Activated CD4-positive, alpha-beta T cell treated with anti-CD3 and anti-CD28 coated beads for 1 hour (primary cell): ENCODE results near the gene TMEM204.

Source experiments
- DNase-seq: peaks from one replicate; pipeline ENCODE4 v3.0.0-alpha.2; 2020

The TMEM204 gene

GRCh38 chr16:1523581-1524245 is 9.8 kb upstream of the TMEM204 start:
- no peak for DNase-seq

GRCh38 chr16:1524366-1524765 is 9.1 kb upstream of the TMEM204 start:
- no peak for DNase-seq

- no peak for DNase-seq
Observed at GRCh38 chr16:1525871-1526607, 7.4 kb upstream of the TMEM204 start.

GRCh38 chr16:1526608-1527555 is 6.6 kb upstream of the TMEM204 start:
- no peak for DNase-seq

GRCh38 chr16:1527836-1528811 is 5.3 kb upstream of the TMEM204 start:
- DNase-seq: no peak

- DNase-seq: no peak
Observed at GRCh38 chr16:1528921-1529537, 4.4 kb upstream of the TMEM204 start.

GRCh38 chr16:1530349-1530882 is 3.0 kb upstream of the TMEM204 start:
- DNase-seq: no peak

GRCh38 chr16:1530883-1531637 is 2.4 kb upstream of the TMEM204 start:
- no peak for DNase-seq

GRCh38 chr16:1531638-1531910 is 1.9 kb upstream of the TMEM204 start:
- no peak for DNase-seq

- DNase-seq: no peak
Observed at GRCh38 chr16:1532081-1532760, 1.2 kb upstream of the TMEM204 start.

- DNase-seq: no peak
Observed at GRCh38 chr16:1532771-1533170, 695 bp upstream of the TMEM204 start.

GRCh38 chr16:1534021-1535020 is 855 bp downstream of the TMEM204 start:
- DNase-seq: no peak

GRCh38 chr16:1535391-1536291 is 2.2 kb downstream of the TMEM204 start:
- no peak for DNase-seq

- no peak for DNase-seq
Observed at GRCh38 chr16:1536601-1537000, 3.1 kb downstream of the TMEM204 start.

GRCh38 chr16:1537138-1537577 is 3.7 kb downstream of the TMEM204 start:
- DNase-seq: no peak

- DNase-seq: no peak
Observed at GRCh38 chr16:1537763-1538289, 4.4 kb downstream of the TMEM204 start.

GRCh38 chr16:1538804-1539520 is 5.5 kb downstream of the TMEM204 start:
- DNase-seq: no peak
